RCC 7860 (cell line): ENCODE measurements around the gene MTUS2.

Experiments
- DNase-seq: peaks from one replicate; pipeline ENCODE4 v3.0.0-alpha.2; 2015; ENCODE audit warnings: low spot score
- FAIRE-seq: peaks from 2 replicates; lab custom pipeline; 2012; peaks lifted over from hg19 to GRCh38; lab: Jason Lieb, UNC

The MTUS2 gene

DNA sequence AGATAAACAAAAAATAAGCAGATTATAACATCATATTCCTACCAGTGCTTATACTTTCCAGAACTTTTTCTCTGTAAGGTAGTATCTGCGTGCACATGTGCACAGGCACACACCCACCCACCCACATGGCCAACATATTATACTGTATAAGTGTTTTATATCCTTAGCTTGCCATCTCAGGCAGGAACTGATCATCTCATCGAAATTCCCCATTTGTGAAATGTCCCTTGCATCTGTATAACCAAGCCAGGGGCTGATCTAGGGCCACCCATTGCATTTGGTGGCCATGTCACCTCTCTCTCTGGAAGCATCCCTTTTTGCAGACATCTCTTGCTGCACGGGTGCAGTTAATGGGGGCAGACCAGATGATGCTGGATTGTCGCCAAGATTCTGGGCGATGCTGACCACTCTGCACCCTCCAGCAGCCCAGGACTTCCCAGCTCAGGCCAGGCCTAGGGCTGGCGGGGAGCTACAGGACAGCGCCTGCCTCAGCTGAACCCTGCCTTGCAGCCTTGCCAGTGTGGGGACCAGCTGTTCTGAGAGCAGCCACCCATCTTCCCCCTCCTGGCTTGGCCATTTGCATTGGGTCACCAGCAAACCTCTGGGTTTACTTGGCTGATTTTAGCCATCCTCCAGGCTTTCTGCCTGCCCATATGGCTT, 679.5 kb downstream of the MTUS2 start:
- DNase-seq (no peak), FAIRE-seq (no peak)

DNA sequence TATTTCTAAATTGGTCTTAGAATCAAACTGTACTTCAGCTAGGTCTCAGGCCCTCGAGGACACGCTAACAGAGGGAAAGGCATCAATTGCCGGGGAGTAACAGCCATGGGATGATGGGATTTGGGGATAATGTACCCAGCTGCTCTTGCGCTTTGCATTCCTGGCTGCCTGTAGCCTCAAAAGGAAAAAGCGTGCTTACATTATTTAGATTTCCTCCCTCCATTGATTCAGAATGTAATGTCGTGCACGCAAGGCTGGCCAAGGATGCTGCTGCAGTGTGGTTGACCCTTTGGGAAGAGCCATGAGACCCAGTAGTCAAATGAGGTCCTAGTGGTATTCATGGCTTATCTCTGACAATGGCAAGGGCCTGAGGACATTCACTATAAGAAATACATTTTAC, 680.2 kb downstream of the MTUS2 start:
- DNase-seq = no peak
- no peak for FAIRE-seq

DNA sequence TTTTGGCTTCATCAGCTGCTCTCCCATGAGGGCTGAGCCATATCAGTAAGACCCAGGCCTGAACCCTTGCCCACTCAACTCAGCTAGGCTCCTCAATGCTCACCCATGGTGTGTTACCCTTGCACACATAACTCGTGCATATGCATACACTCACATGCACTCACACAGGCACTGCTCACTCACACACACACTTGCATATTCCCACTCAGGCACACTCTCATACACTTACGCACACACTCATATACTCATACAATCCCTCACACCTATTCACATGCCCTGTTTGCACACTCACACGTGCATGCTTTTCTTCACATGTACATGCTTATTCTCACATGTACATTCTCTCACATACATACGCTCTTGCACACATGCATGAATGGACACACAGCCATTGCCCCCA, 681.5 kb downstream of the MTUS2 start:
- DNase-seq = no peak
- no peak for FAIRE-seq

DNA sequence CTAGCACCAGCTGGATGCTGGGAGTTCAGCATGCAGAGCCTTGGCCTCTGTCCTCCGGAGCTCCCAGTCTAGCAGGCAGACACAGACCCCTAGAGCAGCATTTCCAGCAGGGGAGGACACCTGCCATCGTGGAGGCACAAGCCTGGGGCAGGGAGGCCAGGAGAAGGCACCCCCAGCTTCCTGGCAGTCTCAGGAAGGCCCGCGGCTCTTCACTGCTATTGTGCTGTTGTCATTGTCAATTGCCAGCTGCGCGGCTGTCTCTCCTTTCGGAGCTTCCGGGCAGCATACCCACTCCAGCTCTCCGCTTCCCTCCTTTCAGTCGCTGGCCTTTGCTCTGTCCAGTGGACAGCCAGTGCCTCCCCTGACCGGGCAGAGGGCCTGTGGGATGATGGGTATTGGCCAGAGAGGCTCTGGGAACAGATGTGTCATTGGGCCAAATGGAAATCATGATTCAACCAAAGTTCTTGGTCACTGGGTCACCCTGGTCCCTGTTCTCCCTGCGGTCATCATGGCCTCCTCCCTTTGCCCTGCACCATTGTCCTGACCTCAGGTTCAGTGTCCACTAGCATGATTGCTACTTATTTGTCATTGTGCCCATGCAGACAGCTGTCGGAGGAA, 682.4 kb downstream of the MTUS2 start:
- DNase-seq = no peak
- FAIRE-seq = no peak

DNA sequence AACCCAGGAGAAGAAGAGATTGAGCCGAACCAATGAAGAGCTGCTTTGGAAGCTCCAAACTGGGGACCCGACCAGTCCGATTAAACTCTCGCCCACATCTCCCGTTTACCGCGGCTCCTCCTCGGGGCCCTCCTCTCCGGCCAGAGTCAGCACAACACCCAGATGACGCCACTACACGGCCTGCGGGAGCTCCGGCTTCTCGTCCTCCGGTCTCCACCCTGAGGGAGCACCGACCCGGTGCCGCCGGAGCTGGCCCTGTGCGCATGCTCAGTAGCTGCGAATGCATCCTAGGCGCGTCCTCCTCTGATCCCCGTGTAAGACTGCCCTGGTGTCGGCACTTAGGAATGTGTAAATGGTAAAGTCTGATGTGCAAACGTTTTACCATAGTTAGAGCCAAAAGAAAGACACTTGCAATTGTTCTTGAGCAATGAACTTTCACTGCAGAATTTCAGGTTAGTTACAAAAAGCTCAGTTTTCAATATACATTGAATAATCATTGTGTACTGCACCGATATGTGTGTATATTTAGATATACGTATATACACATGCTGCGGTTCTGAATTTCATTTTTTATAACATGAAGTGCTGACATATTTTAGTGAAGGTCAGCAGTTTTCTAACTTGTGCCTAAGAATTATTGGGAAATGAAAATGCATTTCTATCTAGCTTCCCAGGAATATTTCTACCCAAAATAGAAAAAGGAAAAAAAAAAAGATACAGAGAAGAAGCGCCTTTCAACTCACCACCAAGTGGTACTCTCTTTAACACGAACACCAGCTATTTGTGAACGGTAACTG, 683.1 kb downstream of the MTUS2 start:
- DNase-seq (no peak), FAIRE-seq (no peak)

DNA sequence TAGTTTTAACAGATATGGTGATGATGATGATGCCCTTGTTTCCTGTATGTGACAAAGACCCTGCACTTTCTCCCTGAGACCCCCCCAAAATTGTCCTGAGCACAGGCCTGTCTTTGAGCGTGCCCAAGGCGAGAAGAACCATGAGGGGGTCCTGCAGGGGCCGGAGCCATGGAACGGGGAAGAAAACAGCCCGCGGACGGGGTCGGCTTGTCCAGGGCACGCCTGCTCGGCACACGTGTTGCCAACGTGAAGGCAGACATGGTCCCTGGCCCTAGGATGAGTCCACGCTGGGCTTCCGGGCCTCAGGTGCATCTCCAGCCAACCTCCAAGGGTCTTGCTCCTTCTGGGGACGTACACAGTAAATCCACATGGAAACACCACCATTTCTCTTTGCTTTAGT, 684.6 kb downstream of the MTUS2 start:
- DNase-seq = no peak
- no peak for FAIRE-seq

DNA sequence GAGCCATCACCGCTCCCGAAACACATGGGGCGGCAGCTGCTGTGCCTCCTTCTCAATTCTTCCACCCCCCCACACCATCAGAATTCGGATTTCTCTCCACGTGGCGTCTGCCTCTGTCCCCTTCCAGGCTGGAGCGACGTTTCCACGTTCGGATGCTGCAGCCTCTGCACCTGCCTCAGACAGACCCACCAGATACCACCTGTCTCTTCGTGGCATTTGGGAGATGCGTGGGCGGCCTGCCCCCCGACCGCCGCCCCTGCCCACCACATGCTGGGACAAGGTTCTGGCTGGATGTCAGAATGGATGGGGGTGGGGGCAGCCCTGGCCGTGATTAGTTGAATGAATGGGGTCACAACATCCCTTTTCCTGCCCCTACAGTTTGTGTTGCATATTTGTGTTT, 685.4 kb downstream of the MTUS2 start:
- FAIRE-seq = no peak

DNA sequence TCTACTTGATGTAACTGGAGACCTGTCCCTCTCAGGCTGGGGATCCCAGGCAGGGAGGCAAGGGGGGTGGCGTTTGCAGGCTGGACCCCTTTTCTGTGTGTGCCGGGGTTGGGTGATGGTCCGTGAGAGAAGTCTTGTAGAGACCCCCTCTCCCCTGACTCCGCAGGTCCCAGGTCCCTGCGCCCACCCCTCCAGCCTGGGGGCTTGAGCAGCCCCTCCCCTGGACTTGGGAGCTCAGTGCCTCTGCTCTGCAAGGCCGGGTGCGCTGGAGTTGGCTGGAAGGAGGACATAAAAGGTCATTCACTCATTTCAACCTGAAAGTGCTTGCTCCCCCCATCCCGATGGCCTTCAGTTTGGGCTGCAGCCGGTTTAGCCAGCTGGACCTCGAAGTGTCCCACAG, 685.8 kb downstream of the MTUS2 start:
- FAIRE-seq = no peak
- DNase-seq = no peak

More for the DNA sequence above, 685.4 kb downstream of the MTUS2 start:
- no peak for DNase-seq

DNA sequence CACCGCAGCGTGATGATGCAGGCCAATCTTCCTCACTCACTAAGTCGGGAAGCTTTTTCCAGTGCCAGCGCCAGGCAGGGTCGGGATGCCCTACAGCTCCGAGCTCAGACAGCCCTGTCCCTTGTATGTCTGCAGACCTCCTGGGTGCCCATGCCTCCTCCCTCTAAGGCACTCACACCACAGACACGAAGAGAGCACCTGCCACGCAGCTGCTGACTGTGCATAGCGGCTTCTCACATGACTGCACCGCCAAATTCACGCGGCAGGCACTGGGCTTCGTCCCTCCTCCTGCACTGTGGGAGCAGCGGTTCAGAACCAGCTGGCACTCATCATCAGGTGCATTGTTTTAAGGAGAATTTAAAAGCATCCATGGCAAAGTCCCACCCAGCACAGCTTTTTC, 687.2 kb downstream of the MTUS2 start:
- DNase-seq (no peak), FAIRE-seq (no peak)

DNA sequence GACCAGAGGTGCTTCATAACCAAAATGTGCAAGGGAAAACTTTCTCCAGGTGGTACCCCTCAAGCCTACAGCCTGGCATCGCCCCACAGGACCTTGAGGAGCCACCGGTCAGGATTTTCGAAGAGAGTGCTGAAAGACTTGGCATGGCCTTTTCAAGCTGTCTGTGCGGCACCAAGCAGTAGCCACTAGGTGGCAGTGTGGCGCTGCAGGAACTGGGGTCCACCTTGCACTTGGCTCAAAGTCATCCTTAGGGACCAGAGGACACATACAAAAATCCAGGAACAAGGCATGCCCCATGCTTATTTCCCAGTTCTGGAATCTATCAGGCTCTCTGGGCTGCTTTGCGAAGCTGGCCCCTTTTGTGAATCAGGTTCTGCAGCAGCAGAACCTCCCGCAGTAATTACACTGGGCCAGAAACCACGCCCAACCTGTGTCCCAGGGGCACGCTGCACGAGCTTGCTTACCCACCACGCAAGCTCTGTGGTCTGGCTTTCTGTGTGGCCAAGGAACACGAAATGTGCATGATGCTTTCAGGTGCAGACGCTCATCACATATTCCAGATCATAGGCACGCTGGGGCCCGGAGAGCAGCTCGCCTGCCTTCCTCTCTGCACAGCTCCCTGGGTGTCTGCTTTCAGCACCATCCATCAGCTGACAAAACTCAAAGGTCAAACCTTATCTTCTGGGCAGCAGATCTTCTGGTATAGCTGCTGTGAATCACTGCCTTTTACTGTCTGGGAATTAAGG, 688.2 kb downstream of the MTUS2 start:
- FAIRE-seq (no peak), DNase-seq (peak; percentile 51)

DNA sequence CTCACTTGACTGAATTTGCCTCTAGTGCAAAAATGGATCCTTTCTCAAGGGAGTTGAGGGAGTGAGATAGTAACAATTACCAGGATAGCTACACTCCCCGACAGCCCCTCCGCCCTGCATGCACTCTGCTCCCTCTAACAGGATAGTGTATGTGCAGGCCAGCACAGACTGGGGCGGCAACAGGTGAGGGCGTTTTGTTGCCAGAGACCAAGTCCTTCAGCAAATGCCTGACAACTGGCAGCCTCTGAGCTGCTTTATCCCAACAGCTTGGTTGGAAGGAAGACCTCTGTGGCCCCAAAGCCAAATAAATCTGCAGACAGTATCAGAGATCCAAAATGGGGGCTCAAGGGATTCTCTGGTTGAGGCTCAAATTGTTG, 688.7 kb downstream of the MTUS2 start:
- FAIRE-seq (no peak), DNase-seq (no peak)

DNA sequence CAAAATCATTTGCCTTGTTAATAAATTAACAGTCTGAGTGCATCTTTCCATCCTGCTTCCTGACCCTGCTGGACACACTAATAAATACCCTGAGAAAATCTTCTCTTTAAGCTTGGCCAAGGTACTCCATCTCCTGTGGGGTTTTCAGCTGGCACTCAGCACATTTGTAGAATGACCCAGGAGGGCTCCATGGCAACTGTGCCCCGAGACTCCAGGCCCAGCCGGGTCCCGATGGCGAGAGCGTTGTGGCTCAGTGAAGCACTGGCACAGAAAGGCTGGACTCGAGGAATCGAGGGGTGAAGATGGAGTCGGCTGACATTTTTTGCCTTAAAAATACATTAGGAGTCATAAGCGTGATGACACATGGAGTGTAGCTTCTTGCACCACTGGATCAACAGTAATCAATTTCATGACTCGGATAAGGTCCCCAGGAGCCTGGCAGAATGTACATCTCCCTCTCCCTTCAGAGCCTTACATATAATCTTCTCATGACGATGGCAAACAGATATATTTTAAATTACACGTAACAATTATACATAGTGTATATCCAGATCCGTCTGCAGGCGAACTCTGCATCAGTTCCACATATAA, 690.0 kb downstream of the MTUS2 start:
- no peak for FAIRE-seq
- peak; percentile 7 for DNase-seq

DNA sequence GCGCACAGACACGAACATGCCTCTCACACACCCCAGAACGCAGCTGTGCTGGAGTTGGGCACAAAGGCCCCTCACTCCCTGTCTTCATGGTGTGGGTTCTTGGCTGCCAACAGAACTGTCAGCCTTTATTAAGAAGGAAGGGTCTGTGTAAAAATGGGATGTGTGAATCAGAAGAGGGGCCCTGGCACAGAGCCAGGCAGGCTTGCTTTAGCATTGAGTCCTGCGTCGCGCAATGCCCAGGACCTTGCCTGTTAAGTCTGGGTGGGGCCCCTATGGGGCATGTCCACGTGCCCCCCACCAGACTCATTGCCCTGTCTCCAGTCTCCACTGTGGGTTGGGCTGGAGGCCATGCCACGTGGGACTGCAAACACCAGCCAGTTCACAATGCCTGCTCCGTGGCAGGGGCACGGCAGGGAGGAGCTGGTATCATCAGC, 690.5 kb downstream of the MTUS2 start:
- FAIRE-seq (no peak), DNase-seq (no peak)

DNA sequence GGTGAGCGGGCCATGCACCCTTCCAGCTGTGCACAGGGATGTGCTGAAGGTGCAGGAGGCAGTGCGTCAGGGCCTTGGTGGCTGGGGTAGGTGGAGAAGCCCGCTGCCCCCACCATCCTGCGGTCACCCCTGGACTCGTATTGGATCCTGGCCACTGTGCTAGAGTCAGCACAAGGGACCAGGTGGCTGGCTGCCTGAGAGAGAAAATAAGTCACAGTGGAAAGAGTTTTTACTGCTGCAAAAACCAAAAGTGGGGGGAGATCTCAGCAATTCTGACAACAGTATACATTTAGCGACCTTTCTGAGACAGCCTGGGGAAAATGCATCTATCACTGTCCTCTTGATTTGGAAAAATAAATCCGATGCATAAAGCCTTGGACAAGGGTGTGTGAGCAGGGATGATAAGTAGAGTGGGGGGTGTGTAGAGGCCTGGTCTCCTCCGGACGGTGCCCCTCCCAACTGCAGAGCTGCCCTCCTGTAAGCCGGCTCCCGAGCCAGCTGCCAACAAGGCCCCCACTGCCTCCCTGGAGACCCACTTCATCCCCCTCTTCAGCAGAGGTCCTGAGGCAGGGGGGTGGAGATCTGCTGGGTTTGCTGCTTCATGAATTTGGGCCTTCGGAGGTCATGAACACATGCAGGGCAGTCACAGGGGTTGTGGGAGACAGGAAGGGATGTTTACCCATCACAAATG, 691.1 kb downstream of the MTUS2 start:
- FAIRE-seq (no peak), DNase-seq (no peak)

DNA sequence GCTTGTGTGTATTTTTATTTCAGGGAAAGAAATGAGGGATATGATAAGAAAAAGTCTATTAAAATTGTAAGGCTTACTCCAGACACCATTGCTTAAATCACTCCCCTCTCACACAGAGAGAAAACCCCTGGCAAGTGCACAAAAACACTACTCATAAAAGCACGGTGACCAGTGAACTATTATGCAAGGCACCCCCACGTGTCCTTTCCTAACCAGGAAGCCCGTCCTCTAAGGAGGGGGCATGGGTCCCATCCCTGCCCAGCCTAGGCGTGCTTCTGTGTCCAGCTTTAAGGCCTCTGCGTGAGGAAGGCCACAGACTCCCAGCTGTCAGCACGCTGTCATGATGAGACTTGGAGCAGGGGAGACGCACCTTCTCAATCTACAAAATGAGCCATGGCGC, 691.8 kb downstream of the MTUS2 start:
- FAIRE-seq (no peak), DNase-seq (no peak)

DNA sequence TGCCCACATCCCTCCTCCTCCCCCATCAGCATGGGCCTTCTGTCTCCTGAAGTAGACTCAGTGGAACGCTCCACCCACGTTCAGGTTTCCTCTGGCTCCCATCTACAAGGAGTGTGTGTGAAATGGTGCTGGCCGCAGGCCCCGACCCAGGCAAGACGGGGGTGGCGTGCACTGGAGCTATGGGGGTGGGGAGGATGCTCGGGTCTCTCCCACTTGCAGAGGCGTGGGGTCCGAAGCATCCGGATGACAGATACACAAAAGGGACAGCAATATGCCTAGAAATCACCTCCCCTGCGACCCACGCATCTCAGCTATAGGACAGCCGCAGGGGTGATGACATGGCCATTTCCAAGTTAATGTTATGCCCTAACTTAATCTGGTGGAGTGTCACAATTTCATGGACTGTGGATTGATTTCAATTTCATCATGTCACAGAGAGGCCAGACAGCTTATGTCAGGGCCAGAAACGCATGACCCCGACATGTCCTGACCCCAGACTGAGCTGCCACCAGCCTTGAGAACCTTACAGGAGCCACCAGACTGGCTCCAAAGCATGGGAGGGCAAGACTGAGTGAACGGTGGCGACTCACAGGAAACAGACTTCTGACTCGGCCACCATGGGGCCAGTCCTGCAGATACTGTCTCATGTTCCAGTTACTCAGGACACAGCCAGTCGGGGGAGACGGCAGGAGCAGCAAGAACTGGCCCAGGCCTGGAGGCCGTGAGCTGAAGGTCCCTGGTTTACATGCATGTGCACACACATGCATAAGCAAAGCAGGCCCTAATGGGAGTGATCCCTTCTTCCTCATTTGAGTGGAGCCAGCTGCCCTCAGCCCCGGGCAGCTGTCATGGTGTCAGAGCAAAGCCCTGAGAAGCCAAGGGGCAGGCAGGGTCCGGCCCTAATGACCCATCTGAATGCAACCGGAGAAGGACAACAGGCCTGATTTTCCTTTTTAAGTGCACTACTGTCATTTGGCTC, 693.2 kb downstream of the MTUS2 start:
- FAIRE-seq (no peak), DNase-seq (peak; percentile 32)

DNA sequence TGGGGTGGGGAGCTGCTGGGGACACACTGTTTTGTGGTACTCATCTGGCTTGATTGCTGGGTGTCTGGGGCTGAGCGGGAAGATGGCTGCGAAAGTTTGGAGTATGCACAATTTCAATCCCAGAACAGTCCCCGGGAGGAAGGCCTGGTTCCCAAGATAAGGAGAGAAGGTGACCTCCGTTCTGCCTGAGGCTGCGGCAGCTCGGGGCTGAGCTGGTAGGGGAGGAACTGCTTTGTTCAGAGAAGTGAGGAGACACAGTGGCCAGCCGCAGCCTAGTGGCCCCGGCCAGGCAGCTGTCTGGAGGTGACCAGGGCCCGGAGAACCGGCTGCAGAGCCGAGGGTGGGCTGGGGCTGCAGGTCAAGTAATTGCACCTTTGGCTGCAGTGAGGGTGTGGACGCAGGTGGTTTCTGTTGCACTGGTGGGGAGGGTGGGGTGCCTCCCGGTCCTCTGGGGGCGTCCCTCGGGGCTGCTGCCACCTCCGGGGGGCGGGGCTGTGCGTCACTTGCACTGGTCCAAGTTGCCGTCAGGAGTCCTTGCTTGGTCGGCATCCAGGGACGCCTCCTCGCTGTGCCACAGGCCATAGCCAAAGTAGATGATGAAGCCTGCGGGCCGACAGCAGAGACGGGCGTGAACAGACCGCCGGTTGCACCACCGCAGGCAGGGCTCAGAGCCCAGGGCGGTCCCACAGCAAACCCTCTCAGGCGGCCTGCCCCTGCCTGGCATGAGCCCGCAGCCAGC, 694.0 kb downstream of the MTUS2 start:
- DNase-seq (no peak), FAIRE-seq (no peak)

DNA sequence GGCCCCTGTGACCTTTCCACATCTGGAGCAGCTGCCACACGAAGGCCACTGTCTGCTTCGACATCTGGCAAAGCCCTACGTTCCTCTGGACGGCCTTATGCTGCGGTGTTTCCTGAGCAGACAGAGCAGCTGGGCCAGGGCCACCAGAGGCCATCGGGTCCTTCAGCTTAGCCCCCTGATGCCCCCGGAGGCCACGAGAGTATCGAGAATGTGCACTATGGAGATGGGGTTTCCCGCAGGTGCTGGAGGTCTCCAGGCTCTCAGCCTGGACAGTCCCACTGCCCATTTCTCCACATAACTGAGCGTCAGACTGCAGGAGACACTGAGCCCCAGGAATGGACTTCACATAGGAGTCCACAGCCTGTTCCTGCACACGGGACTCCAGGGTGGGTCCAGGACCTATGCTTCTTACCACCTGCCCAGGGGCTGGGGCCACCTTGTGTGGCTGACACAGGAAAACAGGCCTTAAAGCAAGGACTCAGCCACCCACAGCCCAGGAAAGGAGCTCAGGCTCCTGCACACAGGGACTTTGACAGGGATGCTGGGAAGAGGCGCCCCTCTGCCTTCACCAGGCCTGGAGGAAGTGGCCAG, 694.7 kb downstream of the MTUS2 start:
- FAIRE-seq = no peak
- no peak for DNase-seq
